ENCODE data around the gene LCN10.
A peak's percentile ranks its signal among the peaks of the same experiment; 100 is the strongest.

Gene LCN10

DNA sequence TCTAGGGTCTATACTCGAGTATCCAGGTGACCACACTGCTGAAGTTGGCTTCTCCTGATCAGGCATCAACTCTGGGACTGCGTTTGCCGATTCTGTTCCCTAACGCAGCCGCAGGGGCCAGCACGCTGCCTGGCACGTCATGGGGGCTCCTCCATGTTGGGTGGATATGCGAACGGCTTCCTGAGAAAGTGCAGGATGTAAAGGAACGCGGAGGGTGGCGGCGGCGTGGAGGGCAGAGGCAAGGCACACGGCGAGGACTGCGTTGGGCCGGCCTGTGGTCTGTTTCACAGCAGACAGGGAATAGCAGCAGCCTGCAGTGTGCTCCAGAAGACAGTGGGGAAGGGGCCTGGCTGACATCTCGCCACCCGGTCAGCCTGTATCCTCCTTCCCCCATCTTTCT, 3.8 kb downstream of the LCN10 start:
- DNase-seq (ENCODE audit: low read depth), result no peak

GRCh38 chr9:136735812-136736480, 6.8 kb downstream of the LCN10 start:
- no peak for DNase-seq (ENCODE audit: low read depth)

DNA sequence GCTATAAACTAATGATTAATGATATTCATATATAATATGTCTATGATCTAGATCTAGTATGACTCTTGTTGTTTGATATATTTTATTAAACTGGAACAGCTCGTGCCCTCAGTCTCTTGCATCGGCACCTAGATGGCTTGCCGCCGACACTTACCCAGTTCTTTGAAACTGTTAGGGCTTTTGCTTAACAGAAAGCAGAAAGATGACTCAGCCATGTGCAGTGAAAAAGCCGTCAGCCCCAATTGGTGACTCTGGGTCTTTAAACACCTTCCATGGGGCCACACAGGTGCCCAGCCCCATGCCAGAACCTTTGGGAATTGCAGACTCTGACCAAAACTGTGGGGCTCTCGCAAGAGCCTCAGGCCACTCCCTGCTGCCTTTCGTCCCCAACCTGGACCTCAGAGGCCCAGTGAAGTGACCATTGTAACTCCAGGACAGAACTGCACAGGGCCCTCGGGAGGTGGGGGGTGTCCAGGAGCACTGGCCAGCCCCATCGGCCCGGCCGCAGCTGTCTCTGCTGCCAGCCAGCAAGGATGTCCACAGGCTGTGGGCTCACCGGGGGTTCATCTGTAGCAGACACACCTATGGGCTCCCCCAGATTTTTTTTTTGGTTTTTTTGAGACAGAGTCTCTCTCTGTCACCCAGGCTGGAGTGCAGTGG, 7.8 kb downstream of the LCN10 start:
- DNase-seq (ENCODE audit: low read depth), result no peak

DNA sequence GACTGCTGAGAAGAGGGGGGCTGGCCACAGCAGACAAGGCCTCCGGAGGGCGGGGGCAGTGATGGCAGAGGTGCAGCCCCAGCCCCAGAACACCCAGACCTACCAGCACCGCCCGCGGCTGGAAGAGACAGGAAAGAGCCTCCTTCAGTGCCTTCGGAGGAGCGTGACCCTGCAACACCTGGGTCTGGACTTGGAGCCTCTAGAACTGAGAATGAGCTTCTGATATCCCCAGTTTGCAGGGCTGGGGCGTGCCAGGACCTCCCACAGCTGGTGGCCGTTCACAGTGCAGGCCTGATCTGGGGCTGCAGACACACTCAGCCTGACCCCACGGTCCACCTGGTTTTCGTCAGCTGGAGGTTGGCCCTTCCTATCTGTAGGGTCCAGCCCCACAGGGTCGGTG, 9.1 kb downstream of the LCN10 start:
- DNase-seq (ENCODE audit: low read depth), result no peak

DNA sequence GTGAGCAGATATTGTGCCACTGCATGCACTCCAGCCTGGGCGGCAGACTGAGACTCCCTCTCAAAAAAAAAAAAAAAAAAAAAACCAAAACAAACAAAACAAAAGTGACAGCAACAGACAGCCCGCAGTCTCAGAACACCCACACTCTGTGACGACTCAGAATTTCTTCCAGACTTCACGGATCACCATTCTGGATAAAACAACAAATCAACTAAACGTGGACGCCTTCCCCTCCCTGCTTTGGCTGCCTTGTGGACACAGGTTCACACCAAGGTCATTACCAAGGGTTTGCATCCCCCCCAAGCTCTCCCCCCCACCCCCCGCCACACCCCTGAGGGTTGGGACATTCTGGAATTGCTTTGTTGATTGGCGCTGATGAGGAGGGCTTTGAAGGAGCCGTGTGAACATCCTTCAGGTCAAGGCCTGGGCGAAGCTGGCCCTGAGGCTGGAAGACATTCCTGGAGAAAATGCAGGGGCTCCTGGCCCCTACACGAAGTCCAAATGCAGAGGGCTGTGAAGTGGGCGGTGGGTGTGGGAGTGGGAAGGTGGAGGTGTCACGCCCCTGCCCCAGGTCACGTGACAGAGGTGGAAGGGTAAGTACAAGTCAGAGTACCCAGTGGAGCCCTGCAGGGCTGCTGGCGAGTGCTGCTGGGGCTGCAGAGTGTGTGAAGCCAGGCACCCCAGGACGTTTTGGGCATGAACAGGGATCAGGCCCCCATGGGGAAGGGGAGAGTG, 10.1 kb downstream of the LCN10 start:
- no peak for DNase-seq (ENCODE audit: low read depth)

DNA sequence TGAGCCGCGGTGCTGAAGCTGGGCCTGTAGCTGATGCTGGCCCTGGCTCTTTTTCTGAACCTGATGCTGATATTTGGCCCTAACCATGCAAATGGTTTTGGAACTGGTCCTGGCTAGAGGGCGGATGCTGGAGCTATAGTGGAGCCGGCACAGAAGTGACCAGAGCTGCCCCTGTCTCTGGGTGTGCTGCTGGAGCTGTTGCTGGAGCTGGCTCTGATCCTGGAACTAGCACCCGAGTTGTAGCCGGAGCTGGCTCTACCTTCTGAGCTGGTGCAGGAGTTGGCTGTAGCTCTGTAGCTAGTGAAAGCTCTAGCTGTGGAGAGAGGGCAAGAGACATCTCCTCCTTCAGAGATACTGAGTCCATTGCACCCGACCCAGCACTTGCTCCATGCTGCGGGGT, 12.8 kb downstream of the LCN10 start:
- no peak for DNase-seq (ENCODE audit: low read depth)

- DNase-seq (ENCODE audit: low read depth), result no peak
Measured at GRCh38 chr9:136729144-136729543, 13.6 kb downstream of the LCN10 start.

GRCh38 chr9:136728548-136729123, 14.1 kb downstream of the LCN10 start:
- DNase-seq (ENCODE audit: low read depth), result no peak

DNA sequence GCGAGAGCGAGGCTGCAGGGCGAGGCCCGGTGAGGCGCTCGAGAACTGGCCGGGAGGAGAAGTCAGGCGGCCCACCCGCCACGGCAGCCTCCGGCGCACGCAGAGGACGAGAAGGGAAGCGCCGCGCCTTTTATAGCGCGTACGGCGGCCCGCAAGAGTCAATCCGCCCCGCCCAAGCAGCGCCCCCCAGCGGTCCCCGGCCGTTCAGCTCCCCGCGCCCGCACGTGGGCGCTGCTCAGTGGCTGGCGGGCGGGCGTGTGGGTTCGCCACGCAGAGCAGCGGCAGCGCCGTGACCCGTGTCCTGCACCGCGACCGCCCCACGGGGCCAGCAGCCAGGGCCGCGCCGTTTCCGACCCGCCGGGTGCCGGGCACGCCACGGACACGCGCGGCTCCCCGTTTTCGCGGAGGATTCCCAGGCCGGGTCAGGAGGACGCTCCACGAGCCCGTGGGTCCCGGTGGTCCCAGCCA, 14.6 kb downstream of the LCN10 start:
- DNase-seq (ENCODE audit: low read depth), result peak; percentile 92

DNA sequence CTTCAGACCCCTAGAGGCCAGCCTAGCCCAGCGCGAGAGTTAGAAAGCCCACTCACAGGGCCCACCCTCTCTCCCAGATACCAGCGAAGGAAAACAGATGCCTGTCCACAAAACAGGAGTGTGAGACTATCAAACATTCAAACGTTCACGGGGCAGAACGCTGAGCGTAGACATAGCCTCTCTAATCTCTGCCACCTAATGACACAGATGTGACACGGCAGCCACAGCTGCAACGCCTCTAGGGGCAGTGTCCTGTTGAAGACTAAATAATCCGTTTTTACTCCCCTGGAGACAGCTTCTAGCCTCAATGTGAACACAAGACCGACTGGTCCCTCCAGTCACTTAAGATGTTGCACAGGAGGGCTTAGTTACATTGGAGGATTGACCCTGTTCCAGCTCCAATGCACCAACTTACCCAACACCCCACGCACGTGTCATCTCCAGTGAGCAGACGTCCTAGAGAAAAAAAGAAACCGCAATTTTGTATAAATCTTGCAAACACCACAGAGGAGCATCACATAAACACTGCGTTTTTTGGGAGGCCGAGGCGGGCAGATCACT, 16.0 kb downstream of the LCN10 start:
- no peak for DNase-seq (ENCODE audit: low read depth)

DNA sequence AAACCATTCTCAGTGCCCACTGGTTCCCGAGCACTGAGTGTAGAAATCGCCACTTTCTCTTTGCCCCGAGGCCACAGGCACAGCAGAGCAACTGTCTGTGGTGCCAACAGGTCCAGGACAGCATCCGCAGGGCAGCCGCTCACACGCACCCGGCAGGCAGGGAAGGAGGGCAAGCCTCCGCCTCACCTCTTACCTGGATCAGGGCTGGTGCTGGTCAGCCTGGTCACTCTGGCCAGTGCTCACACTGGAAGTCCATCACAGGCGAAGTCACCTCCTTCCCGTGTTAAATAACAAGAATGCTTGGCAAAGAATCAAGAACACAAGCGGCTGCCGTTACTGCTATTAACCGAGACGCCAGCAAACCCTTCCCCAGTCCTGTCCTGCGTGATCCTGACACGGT, 16.6 kb downstream of the LCN10 start:
- DNase-seq (ENCODE audit: low read depth), result no peak

DNA sequence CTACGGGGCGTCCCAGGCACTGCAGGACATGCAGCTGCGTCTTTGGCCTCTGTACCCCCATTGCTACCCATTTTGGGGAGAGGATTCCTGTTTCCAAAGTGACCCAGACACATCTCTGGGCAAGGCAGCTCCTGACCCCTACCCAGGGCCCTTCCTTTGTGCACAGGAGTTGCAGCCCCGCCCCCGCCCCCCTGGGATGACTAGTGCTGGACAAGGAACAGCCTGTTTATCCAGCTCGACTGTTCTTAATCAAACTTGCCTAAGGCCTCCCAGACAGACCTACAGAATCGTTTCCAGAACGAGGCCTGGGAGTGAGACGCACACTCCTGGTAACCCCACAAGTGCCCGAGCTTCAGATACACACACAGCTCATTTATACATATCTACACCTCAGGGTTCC, 17.1 kb downstream of the LCN10 start:
- DNase-seq (ENCODE audit: low read depth), result no peak

DNA sequence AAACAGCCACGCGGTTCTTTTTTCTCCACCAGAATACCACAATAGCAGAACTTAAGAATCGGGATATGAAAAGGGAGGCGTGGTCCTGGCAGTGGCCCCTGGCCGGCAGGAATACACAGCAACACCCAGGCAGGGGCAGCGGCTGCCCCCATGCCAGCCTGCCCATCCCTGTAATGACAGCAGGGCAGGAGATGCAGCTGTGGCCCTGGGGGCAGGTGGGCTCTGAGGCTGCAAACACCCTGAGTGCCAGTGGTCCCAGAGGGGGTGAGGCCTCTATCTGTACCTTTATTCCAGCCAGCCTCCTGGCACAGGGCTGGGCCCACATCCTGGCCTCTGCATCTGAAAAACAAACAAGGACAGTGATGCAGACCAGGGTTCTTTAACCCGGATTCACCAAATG, 18.0 kb downstream of the LCN10 start:
- DNase-seq (ENCODE audit: low read depth), result no peak

DNA sequence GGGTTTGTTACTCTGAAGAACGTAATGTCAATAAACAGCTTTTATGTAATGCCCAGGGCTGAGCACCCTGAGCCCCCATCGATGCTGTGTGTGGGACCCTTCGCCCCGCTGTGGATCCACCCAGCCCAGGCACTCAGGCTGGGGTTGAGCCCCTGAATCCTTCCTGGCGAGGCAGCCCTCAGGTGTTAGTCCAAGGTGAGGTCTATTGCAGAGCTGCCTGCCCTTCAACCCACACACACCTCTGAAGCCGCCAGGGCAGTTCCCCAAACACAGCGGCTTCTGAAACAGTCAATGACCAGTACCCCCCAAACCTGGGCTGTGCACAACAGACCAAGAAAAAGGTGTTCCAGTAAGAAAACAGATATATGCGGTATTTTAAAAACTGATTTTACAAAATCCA, 18.8 kb downstream of the LCN10 start:
- DNase-seq (ENCODE audit: low read depth), result no peak

DNA sequence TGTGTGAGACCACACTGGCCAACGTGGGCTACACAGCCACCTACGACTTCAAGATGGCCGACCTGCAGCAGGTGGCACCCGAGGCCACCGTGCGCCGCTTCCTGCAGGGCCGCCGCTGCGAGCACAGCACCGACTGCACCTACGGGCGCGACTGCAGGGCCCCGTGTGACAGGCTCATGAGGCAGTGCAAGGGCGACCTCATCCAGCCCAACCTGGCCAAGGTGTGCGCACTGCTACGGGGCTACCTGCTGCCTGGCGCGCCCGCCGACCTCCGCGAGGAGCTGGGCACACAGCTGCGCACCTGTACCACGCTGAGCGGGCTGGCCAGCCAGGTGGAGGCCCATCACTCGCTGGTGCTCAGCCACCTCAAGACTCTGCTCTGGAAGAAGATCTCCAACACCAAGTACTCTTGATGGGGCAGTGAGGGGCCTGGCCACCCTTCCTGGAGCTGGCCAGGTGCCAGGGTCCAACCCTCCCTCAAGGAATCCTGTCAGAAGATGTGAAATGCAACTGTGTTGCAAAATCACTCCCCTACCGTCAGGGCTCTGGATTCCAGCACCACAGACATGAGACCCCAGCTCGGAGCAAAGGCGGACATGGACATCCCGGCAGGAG, 19.3 kb downstream of the LCN10 start:
- DNase-seq (ENCODE audit: low read depth), result no peak

GRCh38 chr9:136722969-136723356, 19.8 kb downstream of the LCN10 start:
- no peak for DNase-seq (ENCODE audit: low read depth)

GRCh38 chr9:136722093-136722968, 20.4 kb downstream of the LCN10 start:
- no peak for DNase-seq (ENCODE audit: low read depth)

DNA sequence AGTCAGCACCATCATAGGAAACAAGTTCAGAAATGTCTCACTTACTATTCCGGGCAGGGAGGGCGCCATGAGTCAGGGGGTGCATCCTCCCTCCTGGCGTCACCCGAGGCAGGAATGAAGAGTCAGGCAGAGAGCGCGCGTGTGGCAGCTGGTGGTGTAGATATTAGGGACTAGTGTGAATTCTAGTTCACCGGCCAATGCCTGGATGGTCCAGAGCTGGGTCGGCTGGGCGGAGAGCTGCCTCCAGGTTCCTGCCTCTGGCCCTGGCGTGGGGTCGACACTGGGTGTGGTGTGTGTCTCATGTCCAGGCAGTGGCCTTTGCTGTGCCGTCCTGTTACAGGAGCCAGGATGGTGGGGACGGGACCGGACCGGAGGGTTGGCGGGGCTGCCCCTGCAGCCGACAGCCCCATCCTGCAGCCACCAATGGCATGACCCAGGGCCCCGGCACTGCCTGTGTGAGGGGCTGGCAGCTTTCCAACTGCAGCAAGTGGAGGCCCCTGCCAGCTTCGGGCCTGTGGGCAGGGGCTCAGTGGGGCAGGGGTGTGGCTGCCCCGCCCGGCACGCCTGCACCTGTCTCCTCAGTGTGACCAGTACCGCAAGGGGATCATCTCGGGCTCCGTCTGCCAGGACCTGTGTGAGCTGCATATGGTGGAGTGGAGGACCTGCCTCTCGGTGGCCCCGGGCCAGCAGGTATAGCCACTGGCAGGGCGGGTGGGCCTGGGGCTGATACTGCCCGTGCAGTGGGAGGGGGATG, 21.2 kb downstream of the LCN10 start:
- DNase-seq (ENCODE audit: low read depth), result no peak

DNA sequence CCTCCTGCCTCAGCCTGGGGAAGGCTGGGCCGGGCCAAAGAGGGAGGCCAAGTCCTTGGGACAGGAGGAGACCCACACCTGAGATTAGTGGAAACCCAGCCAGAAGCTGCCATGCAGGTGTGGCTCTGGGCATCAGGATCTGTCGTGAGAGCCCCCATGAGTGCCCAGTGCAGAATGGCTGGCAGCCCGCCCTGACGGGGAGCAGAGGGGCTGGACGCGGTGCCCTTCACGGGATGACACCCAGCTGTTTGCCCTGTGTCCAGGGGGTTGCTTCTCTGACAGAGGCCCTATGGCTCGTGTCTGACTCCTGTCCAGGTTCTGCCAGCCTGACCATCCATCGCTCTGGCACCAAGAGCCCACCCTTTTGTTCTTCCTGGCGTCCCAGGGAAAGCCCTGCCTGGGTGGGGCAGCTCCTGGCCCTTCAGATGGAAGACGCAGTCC, 21.8 kb downstream of the LCN10 start:
- DNase-seq (ENCODE audit: low read depth), result no peak

GRCh38 chr9:136720251-136720897, 22.4 kb downstream of the LCN10 start:
- DNase-seq (ENCODE audit: low read depth), result no peak
